ENCODE results near the gene ANKRD55.

ANKRD55 gene

DNA sequence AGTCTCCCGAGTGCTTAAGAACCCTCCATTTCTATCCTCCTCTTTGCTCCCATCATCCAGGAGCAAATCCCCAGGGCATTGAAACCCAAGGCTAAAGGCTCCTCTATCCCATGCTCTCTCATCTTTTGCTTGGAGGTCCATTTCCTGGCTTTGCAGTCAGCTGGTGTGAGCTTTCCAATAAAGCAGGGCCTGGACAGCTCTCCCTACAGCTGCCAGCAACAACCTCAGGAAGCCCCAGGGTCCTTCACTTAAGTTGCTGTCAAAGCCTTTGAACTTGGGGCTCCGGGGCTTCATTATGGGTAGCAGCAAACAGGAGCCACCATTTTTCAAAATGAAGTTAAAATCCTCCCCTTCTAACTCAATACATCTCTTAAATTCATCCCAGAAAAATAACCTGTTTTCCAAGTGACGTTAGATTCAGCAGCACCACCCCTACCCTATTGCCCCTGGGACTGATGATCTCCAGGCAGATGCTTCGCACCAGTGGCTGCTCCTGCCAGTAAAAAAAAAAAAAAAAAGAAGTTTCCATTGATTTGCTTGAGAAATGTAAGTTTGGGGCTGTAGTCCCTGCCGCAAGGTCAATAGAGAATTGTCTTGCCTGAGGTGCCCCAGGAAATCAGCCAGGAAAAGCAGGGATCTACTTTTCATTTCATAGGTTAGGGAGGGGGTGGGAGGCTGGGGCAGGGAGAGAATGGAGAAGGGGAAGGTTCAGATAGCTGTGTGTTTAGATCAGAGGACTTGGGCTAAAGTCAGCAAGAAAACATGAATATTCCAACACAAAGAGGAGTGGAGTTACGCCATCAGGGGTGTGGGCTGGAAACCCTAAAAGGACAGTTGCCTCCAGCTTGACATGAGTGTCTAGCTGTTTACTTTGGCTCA lies 154.6 kb downstream of the ANKRD55 start:
- DNase-seq (ENCODE audit: low read depth), result no peak
- TF ChIP-seq CTCF (conservative IDR thresholded peaks at IDR 0.05; ENCODE audit: low read depth, low read length), result no peak
- no peak overlapping the region for H3K4me3 ChIP-seq (ENCODE audit: low read depth, low read length)

- DNase-seq (ENCODE audit: low read depth), result no peak
- no peak overlapping the region for H3K4me3 ChIP-seq (ENCODE audit: low read depth, low read length)
- no peak for TF ChIP-seq CTCF (conservative IDR thresholded peaks at IDR 0.05; ENCODE audit: low read depth, low read length)
These were observed 155.3 kb downstream of the ANKRD55 start for GRCh38 chr5:56077796-56078233.

DNA sequence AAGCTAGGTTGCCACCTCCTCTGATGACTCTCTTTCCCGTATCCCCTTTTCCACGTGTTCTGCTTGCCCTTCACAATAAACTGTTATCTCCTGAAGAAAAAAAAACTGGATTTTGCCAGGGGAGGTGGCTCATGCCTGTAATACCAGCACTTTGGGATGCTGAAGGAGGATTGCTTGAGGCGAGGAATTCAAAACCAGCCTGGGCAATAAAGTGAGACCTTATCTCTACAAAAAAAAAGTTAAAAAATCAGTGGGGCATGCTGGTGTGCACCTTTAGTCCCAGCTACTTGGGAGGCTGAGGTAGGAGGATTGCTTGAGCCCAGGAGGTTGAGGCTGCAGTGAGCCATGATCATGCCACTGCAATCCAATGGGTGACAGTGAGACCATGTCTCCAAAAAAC lies 156.6 kb downstream of the ANKRD55 start:
- no peak for TF ChIP-seq CTCF (conservative IDR thresholded peaks at IDR 0.05; ENCODE audit: low read depth, low read length)
- DNase-seq (ENCODE audit: low read depth), result no peak
- no peak overlapping the region for H3K4me3 ChIP-seq (ENCODE audit: low read depth, low read length)

DNA sequence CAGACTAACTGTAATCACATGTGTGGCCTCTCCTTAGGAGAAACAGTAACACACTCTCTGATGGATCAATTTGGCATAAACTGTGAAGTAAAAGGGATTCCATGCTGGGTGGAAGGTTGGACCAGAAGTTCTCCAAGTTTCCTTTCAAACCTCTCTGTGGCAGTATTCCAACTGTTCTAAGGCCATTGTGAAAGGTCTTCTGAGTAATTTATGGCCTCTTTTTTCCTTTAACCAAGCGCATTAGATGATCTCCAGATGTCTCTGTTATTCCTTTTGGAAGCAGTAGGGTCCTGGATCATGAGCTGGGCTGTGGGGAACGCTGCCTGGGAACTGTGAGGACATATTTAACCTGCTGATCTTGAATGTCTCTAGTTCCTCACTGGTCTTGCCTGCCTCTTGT lies 157.8 kb downstream of the ANKRD55 start:
- no peak overlapping the region for H3K4me3 ChIP-seq (ENCODE audit: low read depth, low read length)
- DNase-seq (ENCODE audit: low read depth), result peak; percentile 74
- no peak for TF ChIP-seq CTCF (conservative IDR thresholded peaks at IDR 0.05; ENCODE audit: low read depth, low read length)

DNA sequence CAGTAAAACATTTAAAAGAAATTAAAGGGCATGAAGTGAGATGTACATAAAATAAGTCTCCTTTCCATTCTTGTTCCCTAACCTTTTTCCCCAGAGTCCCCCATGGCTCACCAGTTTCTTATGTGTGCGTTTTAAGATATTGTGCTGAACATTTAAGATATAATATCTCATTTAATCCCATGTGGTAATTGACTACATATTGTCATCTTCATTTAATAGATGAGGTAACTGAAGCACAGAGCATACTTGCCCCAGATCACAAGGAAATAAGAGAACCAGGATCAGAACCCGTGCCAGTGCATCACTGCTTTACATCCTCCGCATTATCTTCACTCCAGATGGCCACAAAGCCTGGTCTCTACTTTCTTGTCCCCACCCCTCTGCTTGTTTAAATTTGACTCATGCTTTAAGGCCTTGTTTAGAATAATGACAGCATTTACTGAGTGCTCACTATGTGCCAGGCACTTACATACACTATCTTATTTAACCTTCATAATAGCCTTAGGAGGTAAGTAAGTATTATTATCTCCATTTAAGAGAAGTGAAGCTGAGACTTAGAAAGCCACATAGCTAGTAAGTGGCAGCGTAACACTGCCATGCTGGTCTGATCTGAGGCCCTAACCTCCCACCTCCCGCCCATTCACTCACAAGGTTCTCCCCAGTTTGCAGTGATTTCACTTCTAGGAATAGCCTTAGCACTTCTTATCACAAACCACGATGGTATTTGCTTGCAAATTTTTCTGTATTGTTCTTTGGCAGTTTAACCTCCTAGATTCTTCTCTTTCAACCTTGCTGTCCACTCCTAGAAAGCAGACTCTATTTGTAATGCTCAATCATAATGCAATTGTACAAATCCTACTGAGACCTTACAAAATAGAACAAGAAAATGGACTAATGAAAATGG lies 160.0 kb downstream of the ANKRD55 start:
- no peak for TF ChIP-seq CTCF (conservative IDR thresholded peaks at IDR 0.05; ENCODE audit: low read depth, low read length)
- DNase-seq (ENCODE audit: low read depth), result no peak
- no peak overlapping the region for H3K4me3 ChIP-seq (ENCODE audit: low read depth, low read length)

- no peak for TF ChIP-seq CTCF (conservative IDR thresholded peaks at IDR 0.05; ENCODE audit: low read depth, low read length)
- DNase-seq (ENCODE audit: low read depth), result no peak
- no peak overlapping the region for H3K4me3 ChIP-seq (ENCODE audit: low read depth, low read length)
These were observed 161.7 kb downstream of the ANKRD55 start for GRCh38 chr5:56071470-56071869.

All from choroid plexus epithelial cell (primary cell).